Tibial nerve (tissue), 4 donors: ENCODE data around the gene GAK. TPM values are rescaled to one million over a fixed set of nuclear protein-coding genes. Genes with fewer than 3 reads are reported as not detected.
"Not testable (repeated sequence)": the region's sequence is repeated elsewhere in the genome, so short reads cannot be mapped to it uniquely, and the experiment has no call there.

ENCODE experiments used
- DNase-seq, 2 donors: peaks; one replicate each; pipeline ENCODE4 v3.0.0-alpha.2; 2019; ENCODE audit warnings: low spot score in 2 of 2
- H3K27ac ChIP-seq, 4 donors: fragments of 200-600 bp; sonication (generic) in 3 of 4; one replicate each; pipeline ENCODE4 v1.5.1; 2017 to 2019; ENCODE audit warnings: mild to moderate bottlenecking in 1 of 4
- H3K27me3 ChIP-seq, 2 donors: fragments of 200-600 bp; sonication (generic) in 1 of 2; one replicate each; pipeline versions ENCODE4 v1.5.1 to v1.6.0; 2017 to 2019
- H3K36me3 ChIP-seq, 3 donors: fragments of 200-600 bp; sonication (generic); one replicate each; pipeline ENCODE4 v1.5.1; 2018 to 2019
- H3K4me1 ChIP-seq, 4 donors: fragments of 200-600 bp; sonication (generic) in 3 of 4; one replicate each; pipeline ENCODE4 v1.5.1; 2017 to 2019
- H3K4me3 ChIP-seq, 4 donors: fragments of 200-600 bp; sonication (generic) in 3 of 4; one replicate each; pipeline ENCODE4 v1.5.1; 2017 to 2019; ENCODE audit warnings: mild to moderate bottlenecking in 1 of 4, moderate library complexity in 1 of 4
- H3K9me3 ChIP-seq, 4 donors: fragments of 200-600 bp; sonication (generic) in 3 of 4; one replicate each; pipeline ENCODE4 v1.5.1; 2017 to 2019
- EP300 ChIP-seq, 2 donors: sonication (generic); formaldehyde crosslinking; IDR thresholded peaks; one replicate each; pipeline ENCODE4 v1.6.1; 2017; ENCODE audit warnings: antibody characterized with exemption in 2 of 2, mild to moderate bottlenecking in 1 of 2
- POLR2A ChIP-seq, 2 donors: fragments of 450-650 bp; IDR thresholded peaks; one replicate each; pipeline ENCODE4 v1.6.1; 2017; ENCODE audit warnings: antibody characterized with exemption in 2 of 2, mild to moderate bottlenecking in 2 of 2, moderate library complexity in 2 of 2
- WGBS, 2 donors: methylation state at CpG; one replicate each; pipeline ENCODE4 v1.1.5; 2018; 5-methylcytosine and 5-hydroxymethylcytosine counted together
- total RNA-seq, 4 donors: library from RNA; depleted of rRNA; stranded (reverse); fragments of >200 nt; gene quantifications; one replicate each; pipeline ENCODE4 v1.1.0, GENCODE V29; 2016
- TF ChIP-seq, protein P1 (sequence below), 5 experiments: fragments of 200-600 bp in 3 of 5; fragments of 450-650 bp in 2 of 5; sonication (generic) in 3 of 5; IDR thresholded peaks; one replicate each; pipeline ENCODE4 v1.5.1; 2016 to 2019; ENCODE audit warnings: antibody characterized with exemption in 5 of 5, mild to moderate bottlenecking in 3 of 5, moderate library complexity in 2 of 5

Gene GAK
- total RNA-seq, 4 donors from 2014 or later = 92.3 to 177 (median 127) TPM

DNA sequence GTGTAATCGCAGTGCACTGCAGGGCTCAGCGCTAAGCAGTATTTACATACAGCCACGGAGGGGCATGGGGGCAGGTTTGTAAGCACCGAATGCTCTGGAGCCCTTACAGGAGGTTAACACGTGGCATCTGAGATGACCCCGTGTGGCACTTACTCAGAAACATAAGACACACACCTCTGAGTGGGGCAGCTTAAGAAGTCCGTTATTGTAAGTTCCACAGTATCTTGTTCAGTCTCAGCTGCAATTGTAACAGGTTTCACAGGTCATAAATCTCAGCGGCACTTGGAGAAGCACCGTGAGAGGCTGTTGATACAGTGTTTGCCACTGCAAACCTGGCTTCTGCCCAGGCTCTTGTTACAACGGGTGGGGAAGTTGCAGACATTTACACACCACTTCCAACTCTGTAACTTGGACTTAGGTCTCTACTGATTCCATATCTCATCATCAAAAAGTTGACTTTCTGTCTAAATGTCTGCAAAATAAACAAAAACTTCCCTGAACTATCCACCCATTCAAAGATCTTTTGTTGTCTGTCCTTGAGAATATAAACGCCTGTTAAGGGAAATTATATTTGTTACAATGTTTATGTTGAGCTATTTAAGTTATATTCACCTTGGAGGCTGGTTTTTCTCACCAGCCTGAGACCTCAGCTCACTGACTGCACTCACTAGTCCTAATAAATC is 116.5 kb downstream of the GAK start:
- Histone ChIP-seq H3K27me3 (peaks cover 0 to 75% of the 10 kb centered on the region in 2 donors), H3K9me3 (peaks cover 0 to 15% (median 0%) of the 10 kb centered on the region in 4 donors), H3K4me3 (no peak overlapping the region), H3K4me1 (no peaks in the 10 kb centered on the region), H3K36me3 (no peaks in the 10 kb centered on the region), H3K27ac (no peak overlapping the region)
- DNase-seq = no peak
- TF ChIP-seq, protein P1, sequence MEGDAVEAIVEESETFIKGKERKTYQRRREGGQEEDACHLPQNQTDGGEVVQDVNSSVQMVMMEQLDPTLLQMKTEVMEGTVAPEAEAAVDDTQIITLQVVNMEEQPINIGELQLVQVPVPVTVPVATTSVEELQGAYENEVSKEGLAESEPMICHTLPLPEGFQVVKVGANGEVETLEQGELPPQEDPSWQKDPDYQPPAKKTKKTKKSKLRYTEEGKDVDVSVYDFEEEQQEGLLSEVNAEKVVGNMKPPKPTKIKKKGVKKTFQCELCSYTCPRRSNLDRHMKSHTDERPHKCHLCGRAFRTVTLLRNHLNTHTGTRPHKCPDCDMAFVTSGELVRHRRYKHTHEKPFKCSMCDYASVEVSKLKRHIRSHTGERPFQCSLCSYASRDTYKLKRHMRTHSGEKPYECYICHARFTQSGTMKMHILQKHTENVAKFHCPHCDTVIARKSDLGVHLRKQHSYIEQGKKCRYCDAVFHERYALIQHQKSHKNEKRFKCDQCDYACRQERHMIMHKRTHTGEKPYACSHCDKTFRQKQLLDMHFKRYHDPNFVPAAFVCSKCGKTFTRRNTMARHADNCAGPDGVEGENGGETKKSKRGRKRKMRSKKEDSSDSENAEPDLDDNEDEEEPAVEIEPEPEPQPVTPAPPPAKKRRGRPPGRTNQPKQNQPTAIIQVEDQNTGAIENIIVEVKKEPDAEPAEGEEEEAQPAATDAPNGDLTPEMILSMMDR (IDR thresholded peaks at IDR 0.05) = no peak
- TF ChIP-seq POLR2A (IDR thresholded peaks at IDR 0.05) (no peak), EP300 (IDR thresholded peaks at IDR 0.05) (no peak)
- 17 to 26% methylated on average over 11 of the region's 11 CpGs for WGBS, 2 donors

DNA sequence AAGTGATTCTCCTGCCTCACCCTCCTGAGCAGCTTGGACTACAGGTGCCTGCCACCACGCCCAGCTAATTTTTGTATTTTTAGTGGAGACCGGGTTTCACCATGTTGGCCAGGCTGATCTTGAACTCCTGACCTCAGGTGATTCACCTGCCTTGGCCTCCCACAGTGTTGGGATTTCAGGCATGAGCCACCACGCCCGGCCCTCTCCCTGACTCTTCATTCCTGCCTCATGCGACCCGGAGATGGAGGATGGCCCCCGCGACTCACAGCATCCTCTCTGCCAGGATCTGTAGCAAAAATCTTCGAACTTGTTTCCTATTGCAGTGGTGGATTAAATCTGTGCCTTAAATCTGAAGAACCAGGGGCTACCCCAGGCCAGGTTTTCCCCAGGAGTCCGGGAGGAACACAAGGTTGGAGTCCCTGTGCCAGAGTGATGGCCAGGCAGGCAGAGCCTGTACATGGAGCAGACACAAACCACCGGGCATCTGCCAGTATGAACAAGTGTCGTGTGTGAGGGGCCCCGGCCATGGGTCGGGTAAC is 117.7 kb downstream of the GAK start:
- H3K36me3 ChIP-seq = no peaks in the 10 kb centered on the region
- peaks cover 0 to 66% of the 10 kb centered on the region in 2 donors for H3K27me3 ChIP-seq
- H3K4me3 ChIP-seq = no peak overlapping the region
- peaks cover 0 to 8% (median 0%) of the 10 kb centered on the region in 4 donors for H3K9me3 ChIP-seq
- 82 to 85% methylated on average over 14 of the region's 14 CpGs for WGBS, 2 donors
- TF ChIP-seq, protein P1 (IDR thresholded peaks at IDR 0.05) = no peak
- TF ChIP-seq POLR2A (IDR thresholded peaks at IDR 0.05) (no peak), EP300 (IDR thresholded peaks at IDR 0.05) (no peak)
- no peak for DNase-seq
- H3K27ac ChIP-seq = no peak overlapping the region
- no peaks in the 10 kb centered on the region for H3K4me1 ChIP-seq

DNA sequence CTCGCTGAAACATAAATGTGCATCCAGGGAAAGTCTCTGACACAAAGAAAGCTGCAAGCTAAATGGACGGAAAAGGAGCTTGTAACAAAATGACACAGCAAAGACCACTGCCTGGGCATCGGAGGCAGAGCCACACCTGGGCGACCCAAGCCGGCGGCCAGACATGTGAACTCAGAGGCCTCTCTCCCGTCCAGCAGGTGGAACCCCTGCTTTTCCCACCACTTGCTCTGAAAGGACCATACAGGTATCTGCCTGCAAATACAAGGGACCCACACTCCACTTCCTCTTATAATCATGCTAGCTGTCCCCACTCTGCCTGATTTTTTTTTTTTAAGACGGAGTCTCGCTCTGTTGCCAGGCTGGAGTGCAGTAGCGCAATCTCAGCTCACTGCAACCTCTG is 118.2 kb downstream of the GAK start:
- 55 to 61% methylated on average over 10 of the region's 10 CpGs for WGBS, 2 donors
- no peak for DNase-seq

DNA sequence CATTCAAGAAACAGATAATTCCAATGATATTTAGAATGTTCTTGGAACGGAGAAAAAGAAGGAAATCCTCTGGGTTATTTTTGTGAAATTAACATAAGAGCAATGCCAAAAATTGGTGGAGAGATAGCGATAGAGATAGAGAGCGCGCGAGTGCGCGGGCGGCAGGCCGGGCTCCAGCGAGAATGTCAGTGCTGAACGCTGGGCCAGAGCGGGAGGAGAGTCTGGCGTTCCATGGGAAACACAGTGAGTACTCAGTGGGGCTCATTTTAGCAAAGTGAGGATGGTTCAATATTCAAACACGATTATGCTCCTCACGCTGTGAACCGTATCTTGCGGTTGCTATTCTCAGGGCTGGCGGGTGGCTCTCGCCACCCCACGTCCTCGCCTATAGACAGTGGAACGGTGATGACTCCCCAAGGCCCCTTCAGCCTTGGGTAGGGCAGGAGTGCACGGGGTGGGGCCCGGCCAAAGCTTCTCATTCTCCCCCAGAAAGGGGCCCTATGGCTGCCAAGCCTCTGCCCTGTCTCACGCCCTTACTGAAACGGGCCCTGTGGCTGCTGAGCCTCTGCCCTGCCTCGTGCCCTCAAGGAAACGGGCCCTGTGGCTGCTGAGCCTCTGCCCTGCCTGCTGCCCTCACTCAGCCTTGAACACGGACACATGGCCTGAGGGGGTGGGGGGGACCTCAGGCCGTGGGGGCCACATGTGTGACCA is 123.1 kb downstream of the GAK start:
- H3K9me3 ChIP-seq = peaks cover 0 to 16% (median 0%) of the 10 kb centered on the region in 4 donors
- TF ChIP-seq, protein P1 (IDR thresholded peaks at IDR 0.05) = no peak
- no peak for TF ChIP-seq EP300 (IDR thresholded peaks at IDR 0.05)
- H3K27ac ChIP-seq = no peak overlapping the region
- H3K4me1 ChIP-seq = no peaks in the 10 kb centered on the region
- no peaks in the 10 kb centered on the region for H3K36me3 ChIP-seq
- 75 to 77% methylated on average over 24 to 27 of the region's 30 CpGs for WGBS, 2 donors
- DNase-seq = no peak
- H3K4me3 ChIP-seq = no peak overlapping the region
- H3K27me3 ChIP-seq = peaks cover 0 to 26% of the 10 kb centered on the region in 2 donors

More for the DNA sequence above, 118.2 kb downstream of the GAK start:
- H3K4me3 ChIP-seq = no peak overlapping the region
- H3K27me3 ChIP-seq = peaks cover 0 to 64% of the 10 kb centered on the region in 2 donors
- TF ChIP-seq POLR2A (IDR thresholded peaks at IDR 0.05) (no peak), EP300 (IDR thresholded peaks at IDR 0.05) (no peak)
- TF ChIP-seq, protein P1 (IDR thresholded peaks at IDR 0.05) = no peak
- no peaks in the 10 kb centered on the region for H3K4me1 ChIP-seq
- H3K9me3 ChIP-seq = peaks cover 0 to 9% (median 0%) of the 10 kb centered on the region in 4 donors
- H3K36me3 ChIP-seq = no peaks in the 10 kb centered on the region
- H3K27ac ChIP-seq = no peak overlapping the region

DNA sequence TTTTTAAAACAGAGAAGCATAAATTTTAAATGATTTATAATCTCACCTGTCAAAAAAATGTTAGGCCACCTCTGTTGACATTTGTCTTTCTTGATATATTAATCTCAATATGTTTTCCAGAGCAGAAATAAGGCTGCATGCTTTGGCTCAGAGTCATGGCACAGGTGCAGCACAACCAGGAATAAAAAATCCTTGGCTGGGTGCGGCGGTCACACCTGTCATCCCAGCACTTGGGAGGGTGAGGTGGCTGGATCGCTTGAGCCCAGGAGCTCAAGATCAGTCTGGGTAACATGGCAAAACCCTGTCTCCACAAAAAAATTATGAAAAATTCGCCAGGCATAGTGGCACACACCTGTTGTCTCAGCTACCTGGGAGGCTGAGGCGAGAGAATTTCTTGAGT is 124.3 kb downstream of the GAK start:
- Histone ChIP-seq H3K4me1 (no peaks in the 10 kb centered on the region), H3K9me3 (peaks cover 0 to 16% (median 0%) of the 10 kb centered on the region in 4 donors), H3K4me3 (no peak overlapping the region), H3K36me3 (no peaks in the 10 kb centered on the region), H3K27me3 (peaks cover 0 to 14% of the 10 kb centered on the region in 2 donors), H3K27ac (no peak overlapping the region)
- no peak for DNase-seq
- WGBS, 2 donors = 80 to 84% methylated on average over 5 of the region's 5 CpGs
- TF ChIP-seq, protein P1 (IDR thresholded peaks at IDR 0.05) = no peak
- no peak for TF ChIP-seq EP300 (IDR thresholded peaks at IDR 0.05)
- no peak for TF ChIP-seq POLR2A (IDR thresholded peaks at IDR 0.05)

DNA sequence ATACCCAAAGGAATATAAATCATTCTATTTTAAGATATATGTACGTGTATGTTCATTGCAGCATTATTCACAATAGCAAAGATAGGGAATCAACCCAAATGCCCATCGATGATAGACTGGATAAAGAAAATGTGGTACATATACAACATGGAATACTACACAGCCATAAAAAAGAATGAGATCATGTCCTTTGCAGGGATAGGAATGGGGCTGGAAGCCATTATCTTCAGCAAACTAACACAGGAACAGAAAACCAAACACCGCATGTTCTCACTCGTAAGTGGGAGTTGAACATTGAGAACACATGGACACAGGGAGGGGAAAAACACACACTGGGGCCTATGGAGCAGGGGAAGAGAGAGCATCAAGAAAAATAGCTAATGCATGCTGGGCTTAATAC is 125.1 kb downstream of the GAK start:
- not testable (repeated sequence) for H3K27ac ChIP-seq, H3K4me1 ChIP-seq, H3K4me3 ChIP-seq, H3K27me3 ChIP-seq, DNase-seq, H3K36me3 ChIP-seq
- peaks cover 0 to 16% (median 0%) of the 10 kb centered on the region in 4 donors for H3K9me3 ChIP-seq
- WGBS, 2 donors = 91% methylated on average over 4 of the region's 4 CpGs
